ENCODE results near the gene SLC9C1. TPM values are rescaled to one million over a fixed set of nuclear protein-coding genes. Genes with fewer than 3 reads are reported as not detected.

The SLC9C1 gene
- total RNA-seq, 2 experiments from 2014 or later = not detected

DNA sequence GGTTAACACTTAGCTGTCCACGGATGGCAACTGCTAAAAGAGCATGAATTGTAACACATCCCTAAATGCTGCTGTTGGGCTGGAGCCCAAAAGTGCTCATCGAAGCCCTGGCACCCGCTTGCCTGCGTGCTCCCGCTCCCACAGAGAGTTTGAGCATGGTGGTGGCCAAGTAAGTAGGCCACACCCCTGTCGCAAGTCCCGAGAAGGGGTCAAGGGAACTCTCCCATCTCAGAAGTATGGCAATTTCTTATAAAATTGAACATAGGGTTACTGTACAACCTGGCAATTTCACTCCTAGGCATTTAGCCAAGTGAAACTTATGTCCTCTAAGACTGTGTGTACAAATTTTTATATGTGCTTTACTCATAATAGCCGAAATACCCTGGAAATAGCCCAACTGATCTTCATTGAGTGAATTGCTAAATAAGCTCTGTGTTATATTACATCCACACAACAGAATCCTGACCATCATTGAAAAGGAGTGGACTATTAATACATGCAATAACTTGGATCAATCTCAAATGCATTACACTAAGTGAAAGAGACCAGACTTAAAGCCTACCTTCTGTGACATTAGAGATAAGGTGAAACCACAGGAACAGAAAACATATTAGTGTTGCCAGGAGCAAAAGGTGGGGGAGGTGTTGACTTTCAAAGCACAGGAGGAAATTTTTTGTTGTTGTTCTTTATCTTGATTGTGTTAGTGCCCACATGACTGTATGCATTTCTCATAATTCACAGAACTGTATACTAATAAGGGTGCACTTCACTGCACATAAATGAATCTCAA lies 159.5 kb downstream of the SLC9C1 start:
- ChIA-PET POLR2A (no interaction called here), CTCF (no interaction called here)

DNA sequence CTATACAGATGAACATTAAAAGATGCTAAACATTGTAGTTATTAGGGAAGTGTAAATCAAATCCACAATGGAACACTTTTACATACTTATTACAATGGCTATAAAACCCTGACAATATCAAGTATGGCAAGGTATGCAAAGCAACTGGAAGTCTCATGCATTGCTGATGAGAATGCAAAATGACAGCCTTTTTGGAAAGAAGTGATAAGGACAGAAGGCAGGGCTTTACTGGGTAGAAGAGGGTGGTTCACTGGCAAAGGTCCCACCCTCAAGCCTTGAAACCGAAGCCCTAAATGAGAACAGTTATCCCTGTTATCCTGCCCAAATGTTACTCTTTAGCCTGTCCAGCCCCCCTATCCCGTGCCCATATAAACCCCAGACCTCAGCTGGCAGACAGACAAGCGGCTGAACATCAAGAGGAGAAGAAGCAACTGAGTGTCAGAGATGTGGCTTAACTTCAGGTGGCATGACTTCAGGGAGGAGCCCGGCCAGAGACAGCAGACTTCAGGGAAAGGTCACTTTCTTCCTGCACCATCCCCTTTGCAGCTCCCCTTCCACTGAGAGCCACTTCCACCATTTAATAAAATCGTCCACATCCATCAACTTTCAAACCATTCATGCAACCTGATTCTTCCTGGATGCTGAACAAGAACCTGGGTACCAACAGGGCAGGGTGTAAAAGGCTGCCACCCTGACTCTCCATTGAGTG lies 160.2 kb downstream of the SLC9C1 start:
- ChIA-PET POLR2A (no interaction called here), CTCF (no interaction called here)

DNA sequence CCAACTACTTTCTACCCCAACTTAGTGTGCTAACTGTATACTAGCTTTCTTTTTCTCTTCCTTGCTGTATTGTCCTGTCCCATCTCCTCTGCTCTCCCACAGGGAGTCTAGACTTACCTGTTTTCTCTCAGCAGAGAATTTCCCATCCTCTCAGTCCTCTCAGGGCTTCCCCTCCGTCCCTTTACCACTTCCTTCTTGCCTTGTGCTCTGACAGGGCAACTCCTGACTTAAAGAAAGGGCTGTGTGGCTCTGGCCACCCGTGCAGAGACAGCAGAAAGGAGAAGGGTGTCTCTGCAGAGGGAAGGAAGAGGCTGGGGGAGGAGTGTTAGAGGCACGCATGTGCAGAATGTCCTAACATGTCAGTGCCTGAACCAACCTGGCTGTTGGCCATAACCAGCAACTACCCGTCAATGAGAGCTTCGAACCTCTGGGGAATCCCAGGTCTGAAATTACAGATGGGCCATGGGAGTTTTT lies 161.0 kb downstream of the SLC9C1 start, which contains the start of gene GCSAM:
Gene GCSAM, minus strand, starts transcription at position 274 of the 474 bp plus-strand sequence. Its CDS starts 128 bp downstream, at position 146.
- ChIA-PET POLR2A (interaction anchor here (0.6 kb wide), 1 partner anchor 381 kb away, joined by 3 read pairs; no protein-coding TSS in a partner anchor), CTCF (interaction anchor here (0.7 to 1.1 kb wide), 2 partner anchors 15 to 19 kb away, joined by 3 read pairs; no protein-coding TSS in a partner anchor)

DNA sequence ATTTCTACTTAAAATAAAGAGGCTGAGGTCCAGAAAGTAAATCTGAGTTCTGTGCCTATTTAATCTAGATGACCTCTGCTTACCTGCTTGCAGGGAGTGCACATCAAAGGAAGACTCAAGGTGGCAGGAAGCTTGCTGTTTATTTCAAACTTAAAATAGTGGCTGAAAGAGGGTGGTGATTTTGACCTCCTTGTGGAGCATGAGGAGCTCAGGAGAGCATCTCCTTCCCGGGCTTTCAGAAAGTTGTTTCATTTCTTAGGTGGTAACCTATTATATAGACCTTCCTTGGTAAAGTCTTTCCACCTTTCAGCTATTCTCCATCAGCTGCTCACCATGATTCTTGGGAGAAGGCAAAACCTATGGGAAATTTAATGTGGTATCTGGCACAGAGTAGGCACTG lies 161.5 kb downstream of the SLC9C1 start:
- ChIA-PET POLR2A (interaction anchor here (0.6 kb wide), 1 partner anchor 382 kb away, joined by 3 read pairs; no protein-coding TSS in a partner anchor), CTCF (interaction anchor here (0.7 to 1.1 kb wide), 2 partner anchors 16 to 19 kb away, joined by 3 read pairs; no protein-coding TSS in a partner anchor)

DNA sequence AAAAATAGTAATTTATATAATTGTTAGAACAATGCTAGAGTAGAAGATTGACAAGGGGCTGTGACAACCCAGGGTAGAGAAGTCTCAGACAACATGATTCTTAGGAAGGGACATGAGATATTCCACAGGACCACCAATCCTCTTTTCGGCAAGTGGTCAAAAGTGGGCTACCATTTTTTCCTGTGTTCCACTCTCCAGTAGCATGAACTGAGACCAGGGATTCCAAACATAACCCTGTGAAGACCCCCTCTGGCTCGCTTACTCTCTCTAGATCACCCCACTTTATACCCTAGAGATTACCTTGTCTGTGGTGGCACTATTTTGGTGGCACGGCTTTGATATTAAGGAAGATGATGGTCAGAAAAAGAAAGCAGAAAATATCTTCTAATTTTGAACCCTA lies 161.9 kb downstream of the SLC9C1 start:
- ChIA-PET POLR2A (no interaction called here), CTCF (no interaction called here)

DNA sequence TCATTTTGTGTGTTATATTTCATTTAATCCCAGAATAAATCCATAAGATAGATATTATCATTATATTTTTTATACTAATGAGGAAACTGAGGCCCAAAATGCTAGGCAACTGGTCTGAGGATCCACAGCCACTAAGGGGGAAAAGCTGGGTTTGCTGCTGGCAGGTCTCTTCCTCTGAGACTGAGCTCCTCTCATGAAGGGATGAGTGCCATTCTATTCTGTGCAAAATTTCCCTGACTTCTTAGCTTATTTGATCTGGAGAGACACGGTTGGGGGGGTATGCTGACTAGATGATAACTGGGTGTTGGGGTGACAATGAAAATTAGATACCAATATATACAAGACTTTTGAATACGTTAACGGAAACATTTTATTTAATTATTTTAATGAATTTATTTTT lies 162.9 kb downstream of the SLC9C1 start:
- POLR2A ChIA-PET = no interaction called here
- CTCF ChIA-PET = no interaction called here

DNA sequence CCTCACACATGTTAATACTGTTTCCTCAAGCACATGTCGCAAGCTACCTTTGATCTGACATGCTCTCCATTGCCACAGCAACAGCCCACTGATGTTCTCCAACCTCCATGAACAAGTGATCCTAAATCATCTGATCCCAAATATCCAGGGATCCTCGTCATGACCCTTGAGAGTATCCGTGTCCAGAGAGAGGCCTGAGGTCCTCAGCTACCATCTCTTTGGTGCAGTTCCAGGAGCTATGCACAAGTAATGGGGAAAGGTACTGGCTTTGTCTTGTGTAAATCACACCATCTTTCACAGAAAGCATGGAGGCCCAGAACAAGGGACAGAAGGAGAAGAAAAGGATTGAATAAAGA lies 163.4 kb downstream of the SLC9C1 start:
- CTCF ChIA-PET = interaction anchor here (1.7 kb wide), 1 partner anchor 19 kb away, joined by 6 read pairs; no protein-coding TSS in a partner anchor
- POLR2A ChIA-PET = no interaction called here

DNA sequence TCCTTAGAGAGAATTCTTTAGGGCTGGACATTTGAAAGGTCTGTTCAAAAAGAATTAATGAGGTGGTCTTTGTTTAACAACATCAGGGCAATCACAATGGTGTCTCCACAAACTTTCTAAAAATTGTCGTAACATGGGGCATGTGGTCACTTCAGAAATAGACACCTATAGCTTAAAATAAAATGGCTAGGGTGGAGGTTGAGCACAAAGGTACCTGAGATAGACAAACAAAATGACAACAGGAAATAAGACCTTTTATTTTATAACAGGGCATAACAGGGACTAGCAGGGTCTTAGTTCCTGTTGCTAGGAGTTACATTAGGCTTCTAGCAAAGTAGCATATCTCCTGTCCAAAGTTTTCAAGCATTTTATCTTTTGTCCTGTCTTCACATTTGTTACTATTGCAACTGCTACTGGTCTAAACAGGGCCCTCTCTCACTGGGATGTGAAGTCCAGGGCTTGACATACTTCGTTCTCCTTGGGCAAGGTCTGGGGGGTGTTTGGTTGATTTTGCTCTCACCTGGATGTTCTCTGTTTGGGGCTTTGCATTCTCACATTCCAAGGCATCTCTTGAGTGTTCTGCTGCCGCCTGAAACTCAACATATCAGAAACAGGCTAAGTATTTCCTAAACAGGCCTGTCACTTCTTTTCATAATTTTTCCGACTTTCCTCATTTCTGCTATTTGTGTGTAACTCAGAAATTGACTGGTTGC lies 163.9 kb downstream of the SLC9C1 start:
- ChIA-PET POLR2A (no interaction called here), CTCF (interaction anchor here (1.7 kb wide), 1 partner anchor 18 kb away, joined by 6 read pairs; no protein-coding TSS in a partner anchor)

DNA sequence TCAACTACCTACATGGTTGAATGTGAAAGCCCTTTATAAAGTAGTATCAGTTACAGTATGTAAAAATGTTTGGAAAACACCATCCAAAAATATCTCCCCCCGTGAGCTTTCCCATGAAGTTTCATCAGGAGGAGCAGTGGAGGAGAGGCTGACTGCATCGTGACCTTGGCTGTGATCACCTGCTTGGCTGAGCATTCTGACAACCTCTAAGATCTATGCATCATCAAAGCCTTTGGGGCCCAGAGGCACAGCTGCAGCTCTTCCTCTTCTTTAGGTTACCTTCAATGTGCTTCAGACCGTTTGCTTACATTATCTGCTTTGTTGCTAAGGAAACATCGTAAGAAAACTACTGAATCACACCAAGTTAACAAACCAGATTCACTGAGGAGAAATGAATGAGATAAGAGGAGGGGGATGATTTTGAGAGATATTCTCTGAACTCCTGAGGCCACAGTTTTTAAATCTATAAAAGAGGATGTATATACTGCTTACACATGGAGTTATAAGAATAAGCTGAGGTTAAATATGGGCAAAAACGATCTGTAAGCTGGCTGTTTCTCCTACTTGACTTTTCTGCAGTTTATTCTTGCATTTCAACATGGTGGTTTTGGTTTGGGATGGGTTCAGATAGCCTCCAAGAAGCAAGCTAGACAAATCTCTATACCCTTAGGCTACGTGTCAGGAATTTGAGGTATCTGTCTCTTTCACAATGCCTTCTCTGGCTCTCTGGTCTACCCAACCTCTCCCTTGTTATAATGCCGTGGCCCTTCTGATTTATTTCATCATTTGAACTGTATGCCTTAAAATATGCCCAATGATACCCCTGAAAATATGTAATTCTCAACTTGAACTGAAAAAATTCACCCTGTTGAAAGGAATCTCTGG lies 164.9 kb downstream of the SLC9C1 start:
- ChIA-PET CTCF (interaction anchor here (1.7 kb wide), 1 partner anchor 17 kb away, joined by 6 read pairs; no protein-coding TSS in a partner anchor), POLR2A (no interaction called here)

DNA sequence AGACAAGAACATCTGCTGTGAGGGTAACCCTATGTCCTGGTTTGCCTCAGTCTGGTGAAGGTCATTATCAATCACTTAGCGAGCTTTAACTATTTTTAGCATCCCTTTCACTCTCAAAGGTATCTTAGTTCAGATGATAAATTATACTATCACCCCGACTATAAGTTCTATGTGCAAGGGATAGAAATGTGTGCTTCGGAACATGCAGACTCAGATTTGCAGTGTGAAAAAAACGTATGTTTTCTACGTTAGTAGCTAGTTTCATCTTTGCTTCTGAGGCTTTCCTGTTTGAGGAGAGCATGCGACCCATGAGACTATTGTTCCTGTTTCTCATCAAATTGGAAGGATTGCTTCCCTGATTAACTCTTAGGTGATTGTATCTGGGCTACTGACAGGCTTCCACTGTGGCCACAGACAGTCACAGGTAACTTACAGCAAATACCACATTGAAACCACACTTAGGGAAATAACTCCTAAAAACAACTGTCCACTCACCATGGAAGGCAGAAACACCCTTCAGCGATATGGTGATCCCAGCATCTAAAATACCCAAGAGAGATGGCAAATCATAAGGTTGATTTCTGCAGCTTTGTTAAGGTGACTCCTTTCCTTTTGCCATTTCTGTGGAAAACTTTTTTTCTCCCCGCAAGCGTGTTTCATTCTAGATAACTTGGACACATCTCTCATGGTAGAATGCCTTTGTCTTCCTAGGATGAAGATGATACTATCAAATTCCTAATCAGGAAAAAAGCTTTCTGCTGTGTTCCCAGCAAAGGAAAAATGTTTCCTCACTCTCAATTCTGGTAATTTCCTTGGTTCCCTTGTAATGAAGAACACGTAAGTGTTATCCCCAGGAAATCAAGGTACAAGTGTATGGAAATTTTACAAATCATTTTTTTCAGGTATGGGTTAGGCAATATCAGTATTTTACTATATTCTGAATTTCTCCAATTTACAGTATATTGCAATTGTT lies 166.2 kb downstream of the SLC9C1 start:
- ChIA-PET CTCF (interaction anchor here (1.5 kb wide), 1 partner anchor 11 kb away, joined by 3 read pairs; no protein-coding TSS in a partner anchor), POLR2A (interaction anchor here (1.1 kb wide), 1 partner anchor 11 kb away, joined by 3 read pairs; no protein-coding TSS in a partner anchor)

DNA sequence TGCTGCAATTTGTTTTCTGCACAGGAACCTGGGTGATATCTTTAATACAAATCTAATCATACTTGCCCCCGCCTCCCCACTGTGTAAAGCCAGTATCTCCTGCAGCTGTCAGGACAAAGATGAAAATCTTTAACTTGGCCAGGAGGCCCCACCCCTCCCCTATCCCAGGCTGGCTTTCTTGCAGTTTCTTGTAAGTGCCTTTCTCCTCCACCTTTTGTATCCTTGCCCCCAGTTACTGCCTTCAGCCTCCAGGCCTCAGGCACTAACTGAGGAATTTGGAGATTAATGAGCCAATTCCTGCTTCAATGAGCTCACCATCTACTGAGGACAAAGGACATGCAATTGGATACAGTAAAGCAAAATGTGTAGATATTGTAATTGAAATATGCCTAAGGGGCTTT lies 167.5 kb downstream of the SLC9C1 start:
- ChIA-PET CTCF (interaction anchor here (1.5 kb wide), 1 partner anchor 12 kb away, joined by 3 read pairs; no protein-coding TSS in a partner anchor), POLR2A (no interaction called here)

DNA sequence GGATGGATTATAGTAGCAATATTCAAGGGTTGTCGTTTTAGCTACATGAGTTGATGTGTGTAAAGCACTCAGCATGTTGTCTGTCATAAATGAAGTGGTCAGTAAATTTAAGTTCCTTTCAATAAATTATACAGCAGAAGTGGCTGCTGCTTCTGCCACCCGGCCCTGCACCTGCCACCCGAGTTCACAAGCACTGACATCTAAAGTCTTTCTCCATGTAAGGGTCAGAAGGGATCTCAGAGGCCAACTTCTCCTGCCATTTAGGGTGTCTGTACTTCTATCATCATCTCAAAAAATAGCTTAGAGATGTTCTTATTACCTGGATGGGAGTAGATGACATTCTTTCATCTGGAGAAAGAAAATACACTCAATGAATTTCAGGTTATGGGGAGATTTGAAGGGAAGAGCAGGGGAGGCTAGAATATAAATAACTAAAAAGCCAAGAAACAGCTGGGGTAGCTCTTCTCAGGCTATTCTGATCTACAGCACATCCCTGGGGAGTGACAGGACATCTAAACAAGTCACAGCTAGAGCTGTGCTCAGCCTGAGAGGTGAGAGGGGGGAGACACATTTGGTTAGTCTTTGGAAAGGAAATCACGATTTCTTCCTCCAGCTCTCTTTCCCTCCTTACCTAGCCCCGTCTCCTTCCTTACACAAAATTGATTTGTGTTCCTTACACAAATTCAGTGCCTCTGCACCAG lies 169.0 kb downstream of the SLC9C1 start:
- ChIA-PET POLR2A (no interaction called here), CTCF (no interaction called here)

DNA sequence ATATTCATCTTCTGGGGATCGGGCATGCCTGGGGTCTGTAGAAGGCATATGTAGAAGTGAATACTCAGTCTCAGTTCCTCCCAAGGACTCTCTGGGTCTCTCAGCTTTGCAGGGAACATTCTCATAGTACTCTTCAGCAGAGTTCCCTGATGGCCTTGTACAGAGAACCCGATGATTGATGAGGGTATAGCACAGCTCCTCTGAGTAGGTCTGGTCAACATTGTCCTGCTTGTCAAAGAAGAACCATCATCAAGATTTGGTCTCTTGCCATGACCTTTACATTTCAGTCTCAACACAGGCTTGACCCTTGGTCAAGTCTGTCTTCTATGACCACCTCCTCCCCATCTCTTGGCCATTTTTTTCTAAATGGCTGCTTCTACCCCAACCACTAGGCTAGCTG lies 170.5 kb downstream of the SLC9C1 start:
- CTCF ChIA-PET = no interaction called here
- POLR2A ChIA-PET = no interaction called here

DNA sequence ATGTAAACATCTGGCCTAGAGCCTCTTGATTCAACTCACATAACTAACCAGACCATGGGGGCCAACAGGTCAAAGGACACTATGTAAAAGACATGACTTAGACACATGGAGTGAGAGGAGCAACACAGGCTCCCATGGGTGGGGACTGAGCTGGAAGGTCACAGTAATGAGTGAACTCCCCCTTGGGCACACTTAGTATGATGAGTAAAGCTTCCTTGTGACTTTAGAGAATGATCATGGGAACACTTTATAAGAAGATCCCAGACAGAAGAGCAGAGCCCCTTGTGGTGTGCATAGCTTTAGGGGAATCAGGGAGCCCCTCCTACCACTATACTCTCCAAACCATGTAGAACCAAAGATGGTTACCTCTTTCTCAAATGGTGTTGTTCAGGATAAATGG lies 171.1 kb downstream of the SLC9C1 start:
- ChIA-PET CTCF (no interaction called here), POLR2A (no interaction called here)

DNA sequence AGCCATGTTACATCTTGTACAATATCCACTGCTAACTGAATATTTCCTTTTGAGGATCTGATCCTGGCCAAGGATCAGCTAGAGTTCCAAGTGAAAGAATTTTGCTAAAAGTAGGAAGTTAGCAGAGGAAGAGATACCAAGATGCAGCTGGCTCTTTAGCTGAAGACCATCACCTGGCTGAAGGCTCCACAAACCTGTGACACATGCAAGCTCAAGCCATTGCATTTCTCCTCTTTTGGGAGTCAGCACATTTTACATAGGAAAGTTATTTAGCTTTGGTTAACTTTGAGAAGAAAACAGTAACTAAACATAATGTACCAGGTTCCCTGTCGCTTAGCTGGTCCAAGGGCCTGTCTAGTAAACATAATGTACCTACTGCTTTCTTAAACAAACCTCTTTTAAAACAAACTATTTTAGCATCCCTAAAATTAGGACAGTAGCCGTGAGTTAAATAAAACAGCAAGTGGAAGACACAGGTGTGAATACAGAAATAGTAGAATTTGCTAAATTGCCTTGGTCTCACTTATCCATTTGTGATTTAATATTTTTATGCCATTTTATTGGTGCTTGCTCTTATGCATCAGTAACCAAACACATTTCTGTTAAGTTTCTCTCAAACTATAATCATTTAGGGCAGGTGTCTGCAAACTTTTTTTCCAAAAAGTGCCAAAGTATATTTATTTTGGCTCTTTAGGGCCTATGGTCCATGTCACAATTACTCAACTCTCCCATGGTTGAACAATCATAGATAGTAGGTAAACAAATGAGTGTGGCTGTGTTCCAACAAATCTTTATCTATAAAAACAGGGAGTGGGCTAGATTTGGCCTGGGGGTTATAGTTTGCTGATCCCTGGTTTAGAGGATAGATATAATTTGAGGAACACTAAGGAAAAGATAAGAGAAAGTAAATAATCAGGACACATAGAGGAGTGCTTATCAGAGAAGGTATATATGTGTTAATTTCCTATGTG lies 172.2 kb downstream of the SLC9C1 start:
- CTCF ChIA-PET = no interaction called here
- POLR2A ChIA-PET = no interaction called here
